BLaER1 treated with 17β-estradiol and CSF1 and Interleukin-3, amounts not matched to agents 10 nM and 100 nM (cell line): ENCODE measurements around the gene DNAH14.
"Not testable (repeated sequence)": the region's sequence is repeated elsewhere in the genome, so short reads cannot be mapped to it uniquely, and the experiment has no call there.

Experiments
- H3K27ac ChIP-seq, 11 experiments: shearing (Covaris generic); formaldehyde crosslinking; 2 replicates each; pipeline ENCODE4 v1.8.1; 2022
- H3K27me3 ChIP-seq, 11 experiments: shearing (Covaris generic); formaldehyde crosslinking; 2 replicates each; pipeline ENCODE4 v1.8.1; 2022
- H3K36me3 ChIP-seq, 11 experiments: shearing (Covaris generic); formaldehyde crosslinking; 2 replicates each; pipeline ENCODE4 v1.8.1; 2022
- H3K4me1 ChIP-seq, 10 experiments: shearing (Covaris generic); formaldehyde crosslinking; 2 replicates each; pipeline ENCODE4 v1.8.1; 2022
- H3K4me2 ChIP-seq, 11 experiments: shearing (Covaris generic); formaldehyde crosslinking; 2 replicates each; pipeline ENCODE4 v1.8.1; 2022
- H3K4me3 ChIP-seq, 10 experiments: shearing (Covaris generic); formaldehyde crosslinking; 2 replicates each; pipeline ENCODE4 v1.8.1; 2022
- H3K9ac ChIP-seq, 11 experiments: shearing (Covaris generic); formaldehyde crosslinking; 2 replicates each; pipeline ENCODE4 v1.8.1; 2022
- H3K9me3 ChIP-seq, 11 experiments: shearing (Covaris generic); formaldehyde crosslinking; replicated peaks in 1 of 11; 2 replicates each; pipeline ENCODE4 v1.8.1; 2022
- H4K20me1 ChIP-seq, 11 experiments: shearing (Covaris generic); formaldehyde crosslinking; 2 replicates each; pipeline ENCODE4 v1.8.1; 2022
- Cebpa-rat ChIP-seq, 11 experiments: shearing (Covaris generic); IDR thresholded peaks; 2 replicates each; pipeline ENCODE4 v1.8.1; 2022

Gene DNAH14

DNA sequence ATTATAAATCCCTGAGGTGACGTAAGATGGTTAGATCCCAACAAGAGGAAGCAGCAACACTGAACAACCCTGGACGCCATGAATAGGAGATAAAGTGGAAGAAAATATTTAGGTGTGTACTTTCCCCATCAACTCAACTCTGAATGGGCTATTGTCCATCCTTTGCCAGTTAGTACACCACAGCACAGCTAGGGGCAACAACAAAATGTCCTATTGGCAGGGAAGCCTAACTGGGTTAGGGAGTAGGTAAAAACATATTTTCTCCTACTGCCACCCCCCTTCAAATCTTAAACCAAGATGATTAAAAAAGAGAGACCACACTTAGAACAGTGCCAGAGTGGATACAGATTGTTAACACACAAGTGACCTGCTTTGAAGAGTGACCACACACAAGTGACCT, 278.3 kb downstream of the DNAH14 start:
- peaks cover 22 to 42% (median 33%) of the 10 kb centered on the region in 11 experiments for H3K9me3 ChIP-seq
- TF ChIP-seq Cebpa-rat (IDR thresholded peaks at IDR 0.05), result no peak
- no peaks in the 10 kb centered on the region for H4K20me1 ChIP-seq
- no peak overlapping the region for H3K9ac ChIP-seq
- H3K27me3 ChIP-seq, result no peaks in the 10 kb centered on the region
- peaks cover 0 to 15% (median 8%) of the 10 kb centered on the region in 10 experiments; a peak in 10 of 20 replicates for H3K4me1 ChIP-seq
- H3K27ac ChIP-seq, result no peak overlapping the region
- H3K4me2 ChIP-seq, result no peak overlapping the region
- no peak overlapping the region for H3K4me3 ChIP-seq
- no peaks in the 10 kb centered on the region for H3K36me3 ChIP-seq

- Histone ChIP-seq H3K4me3 (no peak overlapping the region), H3K36me3 (no peaks in the 10 kb centered on the region), H3K27ac (no peak overlapping the region), H3K4me2 (no peak overlapping the region), H3K9me3 (peaks cover 27 to 46% (median 33%) of the 10 kb centered on the region in 11 experiments), H4K20me1 (no peaks in the 10 kb centered on the region), H3K27me3 (no peaks in the 10 kb centered on the region), H3K9ac (no peak overlapping the region), H3K4me1 (peaks cover 0 to 15% (median 8%) of the 10 kb centered on the region in 10 experiments; a peak in 10 of 20 replicates)
- no peak for TF ChIP-seq Cebpa-rat (IDR thresholded peaks at IDR 0.05)
Observed at GRCh38 chr1:225209153-225209552, 279.7 kb downstream of the DNAH14 start.

- H4K20me1 ChIP-seq, H3K36me3 ChIP-seq, H3K4me1 ChIP-seq, H3K4me3 ChIP-seq, H3K9ac ChIP-seq, H3K27me3 ChIP-seq, H3K27ac ChIP-seq, H3K4me2 ChIP-seq: not testable (repeated sequence)
- peaks cover 27 to 44% (median 33%) of the 10 kb centered on the region in 11 experiments for H3K9me3 ChIP-seq
Observed at GRCh38 chr1:225210180-225210579, 280.7 kb downstream of the DNAH14 start.

- not testable (repeated sequence) for H3K4me1 ChIP-seq, H3K27me3 ChIP-seq, H3K27ac ChIP-seq, H4K20me1 ChIP-seq, H3K4me2 ChIP-seq, H3K36me3 ChIP-seq, H3K9ac ChIP-seq, H3K4me3 ChIP-seq
- H3K9me3 ChIP-seq, result peaks cover 27 to 45% (median 33%) of the 10 kb centered on the region in 11 experiments
Observed at GRCh38 chr1:225211694-225212442, 282.4 kb downstream of the DNAH14 start.

GRCh38 chr1:225224287-225224686, 294.8 kb downstream of the DNAH14 start:
- H3K4me3 ChIP-seq, result no peak overlapping the region
- TF ChIP-seq Cebpa-rat (IDR thresholded peaks at IDR 0.05), result no peak
- H3K27ac ChIP-seq, result no peak overlapping the region
- H3K4me2 ChIP-seq, result no peak overlapping the region
- no peaks in the 10 kb centered on the region for H4K20me1 ChIP-seq
- no peaks in the 10 kb centered on the region for H3K36me3 ChIP-seq
- no peaks in the 10 kb centered on the region for H3K4me1 ChIP-seq
- H3K9me3 ChIP-seq, result peaks cover 12 to 31% (median 20%) of the 10 kb centered on the region in 11 experiments; a peak in 17 of 22 replicates
- no peaks in the 10 kb centered on the region for H3K27me3 ChIP-seq
- H3K9ac ChIP-seq, result no peak overlapping the region

- Histone ChIP-seq H3K4me3 (no peak overlapping the region), H3K9ac (no peak overlapping the region), H3K4me2 (no peak overlapping the region), H3K9me3 (peaks cover 12 to 31% (median 20%) of the 10 kb centered on the region in 11 experiments; a peak in 16 of 22 replicates), H4K20me1 (no peaks in the 10 kb centered on the region), H3K4me1 (no peaks in the 10 kb centered on the region), H3K36me3 (no peaks in the 10 kb centered on the region), H3K27me3 (no peaks in the 10 kb centered on the region), H3K27ac (no peak overlapping the region)
- no peak for TF ChIP-seq Cebpa-rat (IDR thresholded peaks at IDR 0.05)
Observed at GRCh38 chr1:225225681-225226080, 296.2 kb downstream of the DNAH14 start.

DNA sequence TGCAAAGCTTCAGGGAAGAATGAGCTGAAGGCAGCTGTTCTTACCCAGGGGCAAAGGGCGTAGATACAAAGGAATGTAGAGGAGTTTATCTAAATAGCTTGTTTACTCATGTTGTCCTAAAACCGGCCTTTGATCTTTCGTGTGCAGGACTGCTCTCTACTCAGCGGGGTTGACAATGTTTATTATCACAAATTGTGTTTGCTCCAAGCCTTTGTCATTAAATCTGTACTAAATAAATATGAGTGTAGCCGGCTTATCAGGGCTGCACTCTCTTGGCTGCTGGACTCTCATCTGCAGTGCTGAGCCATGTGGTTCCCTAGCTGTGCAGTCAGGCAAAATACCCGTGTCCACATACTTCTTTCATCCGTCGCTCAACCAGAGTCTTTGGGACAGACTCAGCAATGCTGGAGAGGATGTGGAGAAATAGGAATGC, 299.4 kb downstream of the DNAH14 start:
- Histone ChIP-seq H3K4me2 (no peak overlapping the region), H3K4me1 (no peaks in the 10 kb centered on the region), H3K27ac (no peak overlapping the region), H4K20me1 (no peaks in the 10 kb centered on the region), H3K4me3 (no peak overlapping the region), H3K27me3 (no peaks in the 10 kb centered on the region), H3K9me3 (peaks cover 0 to 26% (median 8%) of the 10 kb centered on the region in 11 experiments; a peak in 11 of 22 replicates), H3K9ac (no peak overlapping the region), H3K36me3 (no peaks in the 10 kb centered on the region)
- no peak for TF ChIP-seq Cebpa-rat (IDR thresholded peaks at IDR 0.05)

DNA sequence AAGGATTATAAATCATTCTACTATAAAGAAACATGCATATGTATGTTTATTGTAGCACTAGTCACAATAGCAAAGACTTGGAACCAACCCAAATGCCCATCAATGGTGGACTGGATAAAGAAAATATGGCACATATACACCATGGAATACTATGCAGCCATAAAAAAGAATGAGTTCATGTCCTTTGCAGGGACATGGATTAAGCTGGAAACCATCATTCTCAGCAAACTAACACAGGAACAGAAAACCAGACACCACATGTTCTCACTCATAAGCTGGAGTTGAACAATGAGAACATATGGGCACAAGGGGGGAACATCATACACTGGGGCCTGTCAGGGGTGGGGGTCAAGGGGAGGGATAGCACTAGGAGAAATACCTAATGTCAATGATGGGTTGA, 300.0 kb downstream of the DNAH14 start:
- H3K9ac ChIP-seq, H3K4me1 ChIP-seq, H3K4me2 ChIP-seq, H3K27me3 ChIP-seq, H4K20me1 ChIP-seq, H3K4me3 ChIP-seq, H3K36me3 ChIP-seq, H3K27ac ChIP-seq: not testable (repeated sequence)
- peaks cover 0 to 32% (median 10%) of the 10 kb centered on the region in 11 experiments; a peak in 14 of 22 replicates for H3K9me3 ChIP-seq

DNA sequence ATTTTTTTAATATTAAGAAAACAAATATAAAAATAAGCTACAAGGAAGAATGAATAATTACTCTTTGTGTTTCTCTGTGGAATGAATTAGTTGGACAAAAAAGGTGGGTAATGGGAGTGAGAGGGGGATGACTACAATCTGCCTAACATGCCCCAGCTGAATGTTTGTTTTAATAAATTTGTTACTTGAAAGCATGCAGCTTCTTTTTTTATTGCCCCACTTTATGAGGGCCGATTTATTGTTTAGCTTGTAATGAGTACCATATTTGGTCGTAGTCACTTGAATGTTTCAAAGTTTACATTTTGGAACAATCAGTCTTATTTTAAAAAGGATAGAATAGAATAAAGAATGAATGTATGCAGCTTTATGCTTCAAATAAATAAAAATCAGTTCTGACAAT, 301.0 kb downstream of the DNAH14 start:
- Histone ChIP-seq H4K20me1 (no peaks in the 10 kb centered on the region), H3K27ac (no peak overlapping the region), H3K27me3 (no peaks in the 10 kb centered on the region), H3K4me1 (no peaks in the 10 kb centered on the region), H3K9ac (no peak overlapping the region), H3K4me2 (no peak overlapping the region), H3K36me3 (no peaks in the 10 kb centered on the region), H3K4me3 (no peak overlapping the region), H3K9me3 (peaks cover 0 to 35% (median 11%) of the 10 kb centered on the region in 11 experiments; a peak in 14 of 22 replicates)
- TF ChIP-seq Cebpa-rat (IDR thresholded peaks at IDR 0.05), result no peak

DNA sequence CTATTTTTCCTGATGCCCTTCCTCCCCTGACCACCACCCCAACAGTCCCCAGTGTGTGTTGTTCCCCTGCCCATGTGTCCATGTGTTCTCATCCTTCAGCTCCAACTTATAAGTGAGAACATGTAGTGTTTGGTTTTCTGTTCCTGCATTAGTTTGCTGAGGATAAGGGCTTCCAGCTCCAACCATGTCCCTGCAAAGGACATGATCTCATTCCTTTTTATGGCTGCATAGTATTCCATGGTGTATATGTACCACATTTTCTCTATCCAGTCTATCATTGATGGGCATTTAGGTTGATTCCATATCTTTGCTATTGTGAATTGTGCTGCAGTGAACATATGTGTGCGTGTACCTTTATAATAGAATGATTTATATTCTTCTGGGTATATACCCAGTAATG, 303.5 kb downstream of the DNAH14 start:
- not testable (repeated sequence) for H3K4me2 ChIP-seq, H3K27me3 ChIP-seq, H3K9ac ChIP-seq, H3K36me3 ChIP-seq, H3K4me3 ChIP-seq, H4K20me1 ChIP-seq, H3K4me1 ChIP-seq, H3K27ac ChIP-seq
- H3K9me3 ChIP-seq, result peaks cover 20 to 52% (median 31%) of the 10 kb centered on the region in 11 experiments
